Suprapubic skin (tissue), 3 donors: Measurements from ENCODE around the gene MTCL1.

Experiments used
- CTCF ChIP-seq, 2 donors: fragments of 200-600 bp in 1 of 2; fragments of 450-650 bp in 1 of 2; sonication (generic) in 1 of 2; IDR thresholded peaks; one replicate each; pipeline ENCODE4 v1.5.1; 2016 to 2019; ENCODE audit warnings: antibody characterized with exemption in 2 of 2, mild to moderate bottlenecking in 1 of 2, moderate library complexity in 1 of 2
- POLR2A ChIP-seq, 2 donors: fragments of 450-650 bp; IDR thresholded peaks; one replicate each; pipeline ENCODE4 v1.6.1; 2017; ENCODE audit warnings: antibody characterized with exemption in 2 of 2, mild to moderate bottlenecking in 2 of 2, moderate library complexity in 2 of 2

- TF ChIP-seq CTCF (IDR thresholded peaks at IDR 0.05), result no peak
- no peak for TF ChIP-seq POLR2A (IDR thresholded peaks at IDR 0.05)
Observed at GRCh38 chr18:8735274-8735673, 29.9 kb downstream of the MTCL1 start.
